H1 (cell line): Measurements from ENCODE around the gene MPP3. TPM values are rescaled to one million over a fixed set of nuclear protein-coding genes. Genes with fewer than 3 reads are reported as not detected.

ENCODE experiments used
- CREB1 ChIP-seq: IDR thresholded peaks from 2 replicates; pipeline ENCODE4 v1.6.1; 2012; ENCODE audit warnings: inconsistent platforms
- EGR1 ChIP-seq: IDR thresholded peaks from 2 replicates; pipeline ENCODE4 v1.6.1; 2011; ENCODE audit warnings: low read depth, low read length, borderline replicate concordance
- RXRA ChIP-seq: IDR thresholded peaks from 2 replicates; pipeline ENCODE4 v1.6.1; 2011; ENCODE audit warnings: low read depth, mild to moderate bottlenecking, low read length, moderate library complexity; ENCODE audit not compliant: insufficient read depth
- SAP30 ChIP-seq: fragments of 300-600 bp; sonication (generic); IDR thresholded peaks from 2 replicates; pipeline ENCODE4 v1.7.1; 2012; ENCODE audit warnings: low read length, moderate library complexity, mild to moderate bottlenecking, inconsistent platforms; ENCODE audit not compliant: insufficient read depth, insufficient replicate concordance
- SRF ChIP-seq: IDR thresholded peaks from 2 replicates; pipeline ENCODE4 v1.6.1; 2011; ENCODE audit warnings: mild to moderate bottlenecking, low read depth, low read length, moderate library complexity
- SUZ12 ChIP-seq: fragments of 200-600 bp; sonication (generic); IDR thresholded peaks from 2 replicates; pipeline ENCODE4 v1.6.1; 2012; ENCODE audit warnings: mild to moderate bottlenecking, inconsistent platforms, low read length, moderate library complexity, mixed read lengths
- TAF7 ChIP-seq: optimal IDR thresholded peaks from 2 replicates; pipeline ENCODE3; 2011; ENCODE audit warnings: low read depth, mild to moderate bottlenecking, inconsistent platforms, low read length, moderate library complexity, borderline replicate concordance
- polyA plus RNA-seq, 7 experiments: library from polyadenylated mRNA; depleted of rRNA in 3 of 7; stranded (reverse) in 5 of 7; unstranded in 2 of 7; fragments of >200 nt in 5 of 7; fragments of 200-250 nt in 2 of 7; gene quantifications; 1 replicate in 5 of 7; 2 replicates in 1 of 7; 4 replicates in 1 of 7; pipeline versions ENCODE4 v1.2.1 to v1.2.3, GENCODE V29; 2011 to 2013; ENCODE audit warnings: missing spikeins in 2 of 7, mixed read lengths in 2 of 7
- total RNA-seq: library from RNA; stranded (reverse); fragmentation: NEBNext Ultra II Directional; extraction: Animal tissue kit (Norgen Biotek cat#: 25700); gene quantifications from 2 replicates; pipeline ENCODE4 v1.2.1, GENCODE V29; 2021

MPP3 gene
- total and polyA plus RNA-seq, 2 of the 8 experiments (the other 6 are each of a cell fraction or from before 2014, with no cell fraction given): 3.1 to 6.1 TPM

DNA sequence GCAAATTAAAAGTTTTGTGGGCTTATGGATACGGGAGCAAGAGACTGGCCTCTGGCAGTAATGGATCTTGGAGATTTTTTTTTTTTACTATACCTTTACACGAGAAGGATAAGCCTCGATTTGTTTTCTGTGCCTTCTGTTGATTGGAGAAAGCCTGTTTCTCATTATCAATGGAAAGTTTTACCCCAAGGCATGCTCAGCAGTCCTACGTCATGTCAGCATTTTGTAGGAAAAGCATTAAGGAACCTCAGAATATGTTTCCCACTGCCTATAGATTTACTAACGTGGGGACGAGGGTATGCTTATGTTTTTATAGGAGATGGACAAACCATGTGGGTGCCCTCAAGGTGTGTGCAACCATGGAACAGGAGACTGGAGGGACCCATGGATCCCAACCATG is 40.9 kb upstream of the MPP3 start (continued):
- TF ChIP-seq SAP30: no peak
- TF ChIP-seq CREB1: no peak
- no peak for TF ChIP-seq EGR1
- TF ChIP-seq RXRA: no peak
- no peak for TF ChIP-seq SRF
- TF ChIP-seq SUZ12: no peak
- no peak for TF ChIP-seq TAF7
